Esophagus muscularis mucosa (tissue), 4 donors: Measurements from ENCODE around the gene THSD4. TPM values are rescaled to one million over a fixed set of nuclear protein-coding genes. Genes with fewer than 3 reads are reported as not detected.

Experiments
- DNase-seq: peaks from one replicate; pipeline ENCODE4 v3.0.0-alpha.2; 2017; ENCODE audit errors: extremely low spot score
- H3K27ac ChIP-seq, 4 donors: fragments of 200-600 bp; sonication (generic); replicated peaks in 1 of 4; 1 replicate in 3 of 4; 2 replicates in 1 of 4; pipeline ENCODE4 v1.5.1; 2016 to 2019; ENCODE audit warnings: mild to moderate bottlenecking in 1 of 4
- H3K27me3 ChIP-seq, 4 donors: fragments of 200-600 bp; sonication (generic); one replicate each; pipeline versions ENCODE4 v1.5.1 to v1.6.0; 2016 to 2019
- H3K36me3 ChIP-seq, 4 donors: fragments of 200-600 bp; sonication (generic); one replicate each; pipeline ENCODE4 v1.5.1; 2016 to 2019
- H3K4me1 ChIP-seq, 4 donors: fragments of 200-600 bp; sonication (generic); one replicate each; pipeline ENCODE4 v1.5.1; 2016 to 2019
- H3K4me3 ChIP-seq, 4 donors: fragments of 200-600 bp; sonication (generic); 1 replicate in 2 of 4; 2 replicates in 2 of 4; pipeline ENCODE4 v1.5.1; 2016 to 2019; ENCODE audit warnings: mild to moderate bottlenecking in 4 of 4, moderate library complexity in 1 of 4
- H3K9me3 ChIP-seq, 4 donors: fragments of 200-600 bp; sonication (generic); 1 replicate in 3 of 4; 2 replicates in 1 of 4; pipeline ENCODE4 v1.5.1; 2016 to 2019
- CTCF ChIP-seq, 3 experiments: fragments of 200-600 bp in 2 of 3; fragments of 450-650 bp in 1 of 3; sonication (generic) in 2 of 3; IDR thresholded peaks; one replicate each; pipeline ENCODE4 v1.5.1; 2017 to 2019; ENCODE audit warnings: antibody characterized with exemption in 3 of 3, mild to moderate bottlenecking in 2 of 3, moderate library complexity in 1 of 3
- EP300 ChIP-seq: sonication (generic); formaldehyde crosslinking; IDR thresholded peaks from one replicate; pipeline ENCODE4 v1.6.1; 2017; ENCODE audit warnings: antibody characterized with exemption
- POLR2A ChIP-seq: fragments of 450-650 bp; IDR thresholded peaks from one replicate; pipeline ENCODE4 v1.6.1; 2017; ENCODE audit warnings: antibody characterized with exemption, moderate library complexity, mild to moderate bottlenecking, low read depth
- POLR2AphosphoS5 ChIP-seq, 2 donors: sonication (generic); formaldehyde crosslinking; IDR thresholded peaks; one replicate each; pipeline ENCODE4 v1.6.1; 2017; ENCODE audit warnings: antibody characterized with exemption in 2 of 2
- WGBS: methylation state at CpG from one replicate; pipeline ENCODE4 v1.1.5; 2018; 5-methylcytosine and 5-hydroxymethylcytosine counted together
- intact Hi-C: fragments of 100-400 bp; cut with DNase I; formaldehyde crosslinking; loops from one replicate; pipeline ENCODE4 v1.15.1; 2023
- total RNA-seq, 4 donors: library from RNA; depleted of rRNA; stranded (reverse); fragments of >200 nt; gene quantifications; one replicate each; pipeline versions ENCODE4 v1.1.0 to v1.2.1, GENCODE V29; 2016

THSD4 gene
- total RNA-seq, 4 donors from 2014 or later: 3.2 to 6.6 (median 5.6) TPM

GRCh38 chr15:71747128-71748083 lies 632.1 kb downstream of the THSD4 start:
- H3K27ac ChIP-seq: no peak overlapping the region
- no peaks in the 10 kb centered on the region for H3K9me3 ChIP-seq
- DNase-seq: no peak
- WGBS: 75% methylated on average over 12 of the region's 12 CpGs
- H3K4me1 ChIP-seq: no peaks in the 10 kb centered on the region
- TF ChIP-seq EP300 (no peak), POLR2AphosphoS5 (IDR thresholded peaks at IDR 0.05) (no peak), CTCF (IDR thresholded peaks at IDR 0.05) (no peak), POLR2A (no peak)
- H3K27me3 ChIP-seq: no peaks in the 10 kb centered on the region
- intact Hi-C loops: loop anchor here (10.0 kb wide), 1 partner anchor 407 kb away; no protein-coding TSS in a partner anchor
- no peak overlapping the region for H3K4me3 ChIP-seq
- peaks cover 0 to 15% (median 0%) of the 10 kb centered on the region in 4 donors for H3K36me3 ChIP-seq

GRCh38 chr15:71748293-71748718 lies 633.0 kb downstream of the THSD4 start:
- H3K4me1 ChIP-seq: no peaks in the 10 kb centered on the region
- H3K9me3 ChIP-seq: no peaks in the 10 kb centered on the region
- H3K27me3 ChIP-seq: no peaks in the 10 kb centered on the region
- H3K4me3 ChIP-seq: no peak overlapping the region
- 88% methylated on average over 16 of the region's 16 CpGs for WGBS
- TF ChIP-seq POLR2A: no peak
- TF ChIP-seq CTCF (IDR thresholded peaks at IDR 0.05): no peak
- no peak for TF ChIP-seq EP300
- TF ChIP-seq POLR2AphosphoS5 (IDR thresholded peaks at IDR 0.05): no peak
- H3K36me3 ChIP-seq: peaks cover 0 to 15% (median 0%) of the 10 kb centered on the region in 4 donors
- H3K27ac ChIP-seq: no peak overlapping the region
- intact Hi-C loops: loop anchor here (10.0 kb wide), 1 partner anchor 406 kb away; no protein-coding TSS in a partner anchor
- no peak for DNase-seq

GRCh38 chr15:71749500-71749899 lies 634.2 kb downstream of the THSD4 start:
- intact Hi-C loops: loop anchor here (10.0 kb wide), 1 partner anchor 405 kb away; no protein-coding TSS in a partner anchor
- Histone ChIP-seq H3K4me3 (no peak overlapping the region), H3K27me3 (no peaks in the 10 kb centered on the region), H3K36me3 (peaks cover 0 to 15% (median 0%) of the 10 kb centered on the region in 4 donors), H3K27ac (no peak overlapping the region), H3K9me3 (no peaks in the 10 kb centered on the region), H3K4me1 (no peaks in the 10 kb centered on the region)
- 96% methylated on average over 14 of the region's 14 CpGs for WGBS
- TF ChIP-seq CTCF (IDR thresholded peaks at IDR 0.05) (no peak), POLR2AphosphoS5 (IDR thresholded peaks at IDR 0.05) (no peak), EP300 (no peak), POLR2A (no peak)
- no peak for DNase-seq

- TF ChIP-seq POLR2AphosphoS5 (IDR thresholded peaks at IDR 0.05): no peak
- no peak for TF ChIP-seq CTCF (IDR thresholded peaks at IDR 0.05)
- no peak for TF ChIP-seq POLR2A
- TF ChIP-seq EP300: no peak
- no peak overlapping the region for H3K4me3 ChIP-seq
- peaks cover 0 to 10% (median 0%) of the 10 kb centered on the region in 4 donors for H3K36me3 ChIP-seq
- H3K27ac ChIP-seq: no peak overlapping the region
- intact Hi-C loops: no loop called here
- DNase-seq: no peak
- H3K27me3 ChIP-seq: no peaks in the 10 kb centered on the region
- 64% methylated on average over 4 of the region's 4 CpGs for WGBS
- no peaks in the 10 kb centered on the region for H3K4me1 ChIP-seq
- no peaks in the 10 kb centered on the region for H3K9me3 ChIP-seq
Measured at GRCh38 chr15:71752128-71752527, 636.9 kb downstream of the THSD4 start.
